ENCODE measurements around the gene CD36.

GRCh38 chr7:80711531-80711930 lies 73.1 kb downstream of the CD36 start:
- TF ChIP-seq EZH2phosphoT487 (IDR thresholded peaks at IDR 0.05; ENCODE audit: insufficient read depth, low read depth) (no peak), EZH2 (IDR thresholded peaks at IDR 0.05; ENCODE audit: insufficient read depth, poor library complexity, severe bottlenecking) (no peak)

All from GM23248 (cell line).